GM23338 (cell line): ENCODE results near the gene ERC1. TPM values are rescaled to one million over a fixed set of nuclear protein-coding genes. Genes with fewer than 3 reads are reported as not detected.
A peak's percentile ranks its signal among the peaks of the same experiment; 100 is the strongest.

ENCODE experiments used
- ATAC-seq: fragments of 200-7000 bp; cut with Tn5 transposase; 3 replicates; pipeline ENCODE4 v1.9.1; 2020
- DNase-seq: peaks from one replicate; pipeline ENCODE4 v3.0.0-alpha.2; 2015; ENCODE audit warnings: low spot score
- H2AFZ ChIP-seq: fragments of 200-600 bp; sonication (generic); 2 replicates; pipeline ENCODE4 v1.8.0; 2016; ENCODE audit warnings: antibody characterized with exemption, mild to moderate bottlenecking, moderate library complexity
- H3F3A ChIP-seq: fragments of 200-600 bp; sonication (generic); replicated peaks from 2 replicates; pipeline ENCODE4 v1.8.0; 2017; ENCODE audit warnings: antibody characterized with exemption, mixed run types, low read depth
- H3K27ac ChIP-seq: fragments of 200-600 bp; sonication (generic); 2 replicates; pipeline ENCODE4 v1.6.1; 2016; ENCODE audit warnings: low read depth
- H3K27me3 ChIP-seq: fragments of 200-600 bp; sonication (generic); 2 replicates; pipeline ENCODE4 v1.8.0; 2016; ENCODE audit warnings: mild to moderate bottlenecking, mixed run types, moderate library complexity; ENCODE audit not compliant: insufficient read depth
- H3K36me3 ChIP-seq: fragments of 200-600 bp; sonication (generic); 2 replicates; pipeline ENCODE4 v1.8.0; 2016; ENCODE audit warnings: mild to moderate bottlenecking; ENCODE audit not compliant: insufficient read depth
- H3K4me1 ChIP-seq: fragments of 200-600 bp; sonication (generic); 2 replicates; pipeline ENCODE4 v1.8.0; 2016; ENCODE audit warnings: mild to moderate bottlenecking, moderate library complexity; ENCODE audit not compliant: insufficient read depth
- H3K4me2 ChIP-seq: fragments of 200-600 bp; sonication (generic); 2 replicates; pipeline ENCODE4 v1.7.1; 2017; ENCODE audit warnings: mixed run types
- H3K4me3 ChIP-seq: fragments of 200-600 bp; sonication (generic); 2 replicates; pipeline ENCODE4 v1.6.1; 2016; ENCODE audit warnings: mixed run types
- H3K79me2 ChIP-seq: fragments of 200-600 bp; sonication (generic); replicated peaks from 2 replicates; pipeline ENCODE4 v1.8.0; 2017; ENCODE audit warnings: mild to moderate bottlenecking; ENCODE audit not compliant: insufficient read depth
- H3K9me2 ChIP-seq: fragments of 200-600 bp; sonication (generic); 2 replicates; pipeline ENCODE4 v1.8.0; 2017; ENCODE audit not compliant: insufficient read depth
- H4K20me1 ChIP-seq: fragments of 200-600 bp; sonication (generic); replicated peaks from 2 replicates; pipeline ENCODE4 v1.8.0; 2017; ENCODE audit warnings: mild to moderate bottlenecking; ENCODE audit not compliant: insufficient read depth
- H3K27ac Mint-ChIP-seq: 2 replicates; pipeline ENCODE4 v1.8.0; 2020; ENCODE audit warnings: inconsistent platforms, mild to moderate bottlenecking, moderate library complexity, mixed read lengths
- H3K27me3 Mint-ChIP-seq: 3 replicates; pipeline ENCODE4 v1.8.0; 2022; ENCODE audit warnings: low read depth, mild to moderate bottlenecking, moderate library complexity, mixed read lengths, inconsistent platforms; ENCODE audit not compliant: insufficient read depth, poor library complexity
- H3K36me3 Mint-ChIP-seq: 3 replicates; pipeline ENCODE4 v1.8.0; 2021; ENCODE audit warnings: low read depth, mild to moderate bottlenecking, inconsistent platforms, moderate library complexity, mixed read lengths
- H3K4me1 Mint-ChIP-seq: 3 replicates; pipeline ENCODE4 v1.8.0; 2020; ENCODE audit warnings: mild to moderate bottlenecking, inconsistent platforms, mixed read lengths
- H3K4me3 Mint-ChIP-seq: 3 replicates; pipeline ENCODE4 v1.8.0; 2021; ENCODE audit warnings: moderate library complexity, mild to moderate bottlenecking, inconsistent platforms, mixed read lengths
- H3K9me3 Mint-ChIP-seq: 3 replicates; pipeline ENCODE4 v1.8.0; 2020; ENCODE audit warnings: moderate library complexity, mild to moderate bottlenecking, inconsistent platforms, mixed read lengths
- CREB1 ChIP-seq: fragments of 250-450 bp; sonication (Bioruptor Pico); IDR thresholded peaks from 2 replicates; pipeline ENCODE4 v1.5.0; 2020; ENCODE audit warnings: low read depth, mild to moderate bottlenecking, moderate library complexity
- EZH2 ChIP-seq: fragments of 200-600 bp; sonication (generic); IDR thresholded peaks from one replicate; pipeline ENCODE4 v1.8.0; 2017; ENCODE audit warnings: antibody characterized with exemption, mild to moderate bottlenecking, low read depth; ENCODE audit not compliant: unreplicated experiment
- EZH2phosphoT487 ChIP-seq: fragments of 200-600 bp; sonication (generic); IDR thresholded peaks from one replicate; pipeline ENCODE4 v1.8.1; 2018; ENCODE audit warnings: antibody characterized with exemption; ENCODE audit not compliant: unreplicated experiment
- JUNB ChIP-seq: IDR thresholded peaks from one replicate; pipeline ENCODE4 v1.6.1; 2016; ENCODE audit warnings: antibody characterized with exemption; ENCODE audit not compliant: unreplicated experiment
- NANOG ChIP-seq: IDR thresholded peaks from 2 replicates; pipeline ENCODE4 v1.6.1; 2016; ENCODE audit warnings: antibody characterized with exemption, borderline replicate concordance
- REST ChIP-seq: IDR thresholded peaks from one replicate; pipeline ENCODE4 v1.6.1; 2018; ENCODE audit warnings: antibody characterized with exemption; ENCODE audit not compliant: unreplicated experiment
- ZNF462 ChIP-seq: fragments of 250-450 bp; sonication (Bioruptor Pico); IDR thresholded peaks from 2 replicates; pipeline ENCODE4 v1.5.0; 2020; ENCODE audit warnings: mild to moderate bottlenecking, moderate library complexity
- polyA plus RNA-seq: library from polyadenylated mRNA; unstranded; fragments of >200 nt; fragmentation: Nextera tagmentation; extraction: Ambion mirVana; gene quantifications from 2 replicates; pipeline ENCODE4 v1.2.1, GENCODE V29; 2016
- total RNA-seq: library from RNA; depleted of rRNA; stranded (reverse); fragments of >200 nt; shearing (Covaris generic); gene quantifications from 2 replicates; pipeline ENCODE4 v1.2.3, GENCODE V29; 2014
- TF ChIP-seq, protein P1 (sequence below), 2 experiments: fragments of 200-600 bp in 1 of 2; sonication (generic) in 1 of 2; conservative IDR thresholded peaks; 2 replicates each; pipeline versions ENCODE4 v1.5.1 to v1.6.1; 2016 to 2017; ENCODE audit warnings: antibody characterized with exemption in 2 of 2, low read depth in 2 of 2, mild to moderate bottlenecking in 2 of 2, moderate library complexity in 1 of 2

ERC1 gene
- total and polyA plus RNA-seq, 2 experiments from 2014 or later: 28.1 to 35.3 TPM

GRCh38 chr12:1496162-1496900, 505.3 kb downstream of the ERC1 start:
- H3K4me3 Mint-ChIP-seq: no peak overlapping the region
- H3K4me2 ChIP-seq: no peak overlapping the region

More at GRCh38 chr12:1496162-1496900, 505.3 kb downstream of the ERC1 start:
- Histone ChIP-seq H3K79me2 (no peaks in the 10 kb centered on the region), H3K27me3 (no peaks in the 10 kb centered on the region), H3K9me2 (no peaks in the 10 kb centered on the region), H3F3A (no peaks in the 10 kb centered on the region), H3K36me3 (no peaks in the 10 kb centered on the region), H2AFZ (no peak overlapping the region), H3K27ac (no peak overlapping the region), H4K20me1 (no peaks in the 10 kb centered on the region), H3K4me3 (no peak overlapping the region), H3K4me1 (no peaks in the 10 kb centered on the region)
- peaks cover 11% of the 10 kb centered on the region; the same call in 2 of the 3 replicates for H3K9me3 Mint-ChIP-seq
- no peak overlapping the region for H3K27ac Mint-ChIP-seq
- ATAC-seq (peak; percentile 26), DNase-seq (no peak)
- peaks cover 3% of the 10 kb centered on the region for H3K27me3 Mint-ChIP-seq
- peaks cover 7% of the 10 kb centered on the region for H3K4me1 Mint-ChIP-seq
- H3K36me3 Mint-ChIP-seq: peaks cover 14% of the 10 kb centered on the region; the same call in 2 of the 3 replicates
- TF ChIP-seq NANOG (no peak), ZNF462 (CRISPR knock-in tag) (no peak), JUNB (no peak), CREB1 (CRISPR knock-in tag) (no peak), EZH2 (no peak), EZH2phosphoT487 (no peak), REST (no peak)
- TF ChIP-seq, protein P1, sequence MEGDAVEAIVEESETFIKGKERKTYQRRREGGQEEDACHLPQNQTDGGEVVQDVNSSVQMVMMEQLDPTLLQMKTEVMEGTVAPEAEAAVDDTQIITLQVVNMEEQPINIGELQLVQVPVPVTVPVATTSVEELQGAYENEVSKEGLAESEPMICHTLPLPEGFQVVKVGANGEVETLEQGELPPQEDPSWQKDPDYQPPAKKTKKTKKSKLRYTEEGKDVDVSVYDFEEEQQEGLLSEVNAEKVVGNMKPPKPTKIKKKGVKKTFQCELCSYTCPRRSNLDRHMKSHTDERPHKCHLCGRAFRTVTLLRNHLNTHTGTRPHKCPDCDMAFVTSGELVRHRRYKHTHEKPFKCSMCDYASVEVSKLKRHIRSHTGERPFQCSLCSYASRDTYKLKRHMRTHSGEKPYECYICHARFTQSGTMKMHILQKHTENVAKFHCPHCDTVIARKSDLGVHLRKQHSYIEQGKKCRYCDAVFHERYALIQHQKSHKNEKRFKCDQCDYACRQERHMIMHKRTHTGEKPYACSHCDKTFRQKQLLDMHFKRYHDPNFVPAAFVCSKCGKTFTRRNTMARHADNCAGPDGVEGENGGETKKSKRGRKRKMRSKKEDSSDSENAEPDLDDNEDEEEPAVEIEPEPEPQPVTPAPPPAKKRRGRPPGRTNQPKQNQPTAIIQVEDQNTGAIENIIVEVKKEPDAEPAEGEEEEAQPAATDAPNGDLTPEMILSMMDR (conservative IDR thresholded peaks at IDR 0.05; ENCODE audit: low read depth in 2 of 2): no peak
